Colonic mucosa (tissue), 4 donors: Measurements from ENCODE around the gene RIMBP2. TPM values are rescaled to one million over a fixed set of nuclear protein-coding genes. Genes with fewer than 3 reads are reported as not detected.

Experiments
- DNase-seq: peaks from one replicate; pipeline ENCODE4 v3.0.0-alpha.2; 2020
- H3K27ac ChIP-seq: fragments of 200-600 bp; one replicate; pipeline ENCODE4 v1.8.0; 2021
- H3K27me3 ChIP-seq: fragments of 200-600 bp; one replicate; pipeline ENCODE4 v1.8.0; 2021
- H3K36me3 ChIP-seq: fragments of 200-600 bp; one replicate; pipeline ENCODE4 v1.8.0; 2021
- H3K4me1 ChIP-seq: fragments of 200-600 bp; one replicate; pipeline ENCODE4 v1.8.0; 2021; ENCODE audit warnings: mild to moderate bottlenecking
- H3K4me3 ChIP-seq: fragments of 200-600 bp; one replicate; pipeline ENCODE4 v1.8.0; 2021
- H3K9ac ChIP-seq, 2 donors: one replicate each; pipeline ENCODE4 v1.7.0; 2013; ENCODE audit warnings: control low read depth in 2 of 2, low read depth in 2 of 2, low read length in 2 of 2
- H3K9me3 ChIP-seq: fragments of 200-600 bp; one replicate; pipeline ENCODE4 v1.8.0; 2021
- CTCF ChIP-seq: fragments of 200-600 bp; IDR thresholded peaks from one replicate; pipeline ENCODE4 v1.8.0; 2022; ENCODE audit warnings: antibody characterized with exemption, mild to moderate bottlenecking
- intact Hi-C: fragments of 100-400 bp; cut with DNase I; formaldehyde crosslinking; loops from one replicate; pipeline ENCODE4 v1.14.1; 2022
- total RNA-seq, 2 donors: library from RNA; stranded (reverse); fragmentation: NEBNext Ultra II Directional in 1 of 2; extraction: Animal tissue kit (Norgen Biotek cat#: 25700) in 1 of 2; gene quantifications; one replicate each; pipeline ENCODE4 v1.2.1, GENCODE V29; 2021
- donor health status: healthy.
- donor health status: DM: no; HTN: no; CAD: no.
- donor health status: DM: no; HTN: no; CAD: no.

Gene RIMBP2
- total RNA-seq, 2 donors from 2014 or later, result 4.8 to 5.6 TPM

DNA sequence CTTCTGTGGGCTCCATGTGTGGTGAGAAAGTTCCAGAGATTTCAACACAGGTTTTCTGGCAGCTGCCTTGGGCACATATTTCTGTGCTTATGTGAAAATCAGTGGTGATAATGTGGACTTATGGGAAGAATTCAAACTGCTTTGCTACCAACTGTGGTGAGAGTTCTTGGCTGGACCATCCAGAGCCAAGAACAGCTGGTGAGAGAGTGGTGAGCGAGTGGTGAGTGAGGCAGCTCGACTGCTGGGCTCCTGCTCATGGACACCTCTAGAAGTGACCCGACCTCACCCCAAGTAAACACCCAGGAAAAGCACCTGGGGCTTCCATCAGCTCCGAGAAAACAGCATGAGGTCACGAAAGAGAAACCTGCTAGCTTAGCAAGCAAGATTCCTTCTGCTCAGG, 272.0 kb downstream of the RIMBP2 start:
- Histone ChIP-seq H3K9me3 (no peaks in the 10 kb centered on the region), H3K4me3 (no peak overlapping the region), H3K4me1 (no peaks in the 10 kb centered on the region), H3K27me3 (no peaks in the 10 kb centered on the region), H3K36me3 (no peaks in the 10 kb centered on the region), H3K27ac (no peak overlapping the region), H3K9ac (no peak overlapping the region)
- TF ChIP-seq CTCF, result no peak
- DNase-seq, result no peak
- intact Hi-C loops, result no loop called here

GRCh38 chr12:130441771-130442760, 274.0 kb downstream of the RIMBP2 start:
- Histone ChIP-seq H3K27ac (no peak overlapping the region), H3K27me3 (no peaks in the 10 kb centered on the region), H3K4me1 (no peaks in the 10 kb centered on the region), H3K9me3 (no peaks in the 10 kb centered on the region), H3K36me3 (no peaks in the 10 kb centered on the region), H3K9ac (no peak overlapping the region), H3K4me3 (no peak overlapping the region)
- DNase-seq, result no peak
- no peak for TF ChIP-seq CTCF
- intact Hi-C loops, result no loop called here

DNA sequence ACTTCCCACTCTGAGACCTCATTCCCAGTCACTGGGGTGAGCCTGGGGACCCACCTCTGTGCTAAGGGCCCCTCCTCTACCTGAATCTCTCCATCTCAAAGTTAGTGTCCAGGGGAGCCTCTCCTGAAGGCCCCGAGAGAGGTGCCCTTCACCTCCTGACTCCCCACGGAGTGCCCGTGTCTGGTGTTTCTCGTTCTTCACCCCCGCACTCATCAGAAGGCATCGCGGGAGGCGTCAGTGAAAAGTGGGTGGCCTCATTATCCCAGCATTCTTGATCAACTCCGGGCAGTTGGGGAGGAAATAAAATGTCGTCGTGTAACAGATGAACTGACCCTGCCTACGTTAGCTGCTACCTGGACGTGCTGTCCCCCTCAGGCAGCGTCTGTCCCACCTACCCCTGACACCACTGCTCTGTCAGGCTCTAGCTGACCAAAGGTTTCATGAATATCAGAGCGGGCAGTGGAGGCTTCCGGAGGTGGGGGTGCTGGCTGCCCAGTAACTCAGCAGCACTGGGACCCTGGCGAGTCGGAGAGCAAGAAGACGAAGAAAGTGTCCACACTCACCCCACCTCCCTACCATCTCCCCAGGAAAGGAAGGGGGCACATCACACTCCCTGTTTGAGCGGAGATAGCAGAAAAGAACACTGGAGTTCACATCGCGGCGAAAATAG, 275.6 kb downstream of the RIMBP2 start:
- H3K27me3 ChIP-seq, result no peaks in the 10 kb centered on the region
- no peaks in the 10 kb centered on the region for H3K4me1 ChIP-seq
- no peak for DNase-seq
- no peaks in the 10 kb centered on the region for H3K36me3 ChIP-seq
- H3K9me3 ChIP-seq, result no peaks in the 10 kb centered on the region
- no peak for TF ChIP-seq CTCF
- H3K9ac ChIP-seq, result no peak overlapping the region
- no peak overlapping the region for H3K27ac ChIP-seq
- intact Hi-C loops, result no loop called here
- no peak overlapping the region for H3K4me3 ChIP-seq

- Histone ChIP-seq H3K27me3 (no peaks in the 10 kb centered on the region), H3K4me3 (no peak overlapping the region), H3K36me3 (no peaks in the 10 kb centered on the region), H3K27ac (no peak overlapping the region), H3K4me1 (no peaks in the 10 kb centered on the region), H3K9ac (no peak overlapping the region), H3K9me3 (no peaks in the 10 kb centered on the region)
- no peak for TF ChIP-seq CTCF
- intact Hi-C loops, result no loop called here
- DNase-seq, result no peak
These were observed 276.8 kb downstream of the RIMBP2 start for GRCh38 chr12:130439250-130439649.

DNA sequence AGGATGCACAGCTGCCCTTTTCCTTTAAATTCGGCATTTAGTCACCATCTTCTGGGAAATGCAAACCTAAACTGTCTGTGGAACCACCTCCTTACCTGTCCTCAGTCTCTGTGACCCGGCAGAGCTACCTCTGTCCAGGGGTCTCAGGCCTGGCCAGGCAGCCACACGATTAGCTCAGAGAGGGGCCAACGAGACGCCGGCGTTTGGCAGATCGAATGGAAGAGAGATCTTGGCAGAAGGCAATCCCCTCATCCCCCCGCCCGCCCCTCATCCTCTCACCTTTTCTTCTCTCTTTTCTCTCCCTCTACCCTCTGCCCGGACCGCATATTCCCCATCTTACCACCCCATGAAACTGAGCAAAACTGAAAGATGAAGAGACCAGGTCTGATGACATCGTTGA, 277.4 kb downstream of the RIMBP2 start:
- no peak overlapping the region for H3K4me3 ChIP-seq
- no peak for TF ChIP-seq CTCF
- no peaks in the 10 kb centered on the region for H3K27me3 ChIP-seq
- H3K9ac ChIP-seq, result no peak overlapping the region
- no peaks in the 10 kb centered on the region for H3K4me1 ChIP-seq
- no peak for DNase-seq
- intact Hi-C loops, result no loop called here
- no peaks in the 10 kb centered on the region for H3K9me3 ChIP-seq
- H3K36me3 ChIP-seq, result no peaks in the 10 kb centered on the region
- H3K27ac ChIP-seq, result no peak overlapping the region
